Testis (tissue), 2 donors: ENCODE data around the gene BUD31.

Experiments
- POLR2A ChIP-seq: fragments of 450-650 bp; IDR thresholded peaks from one replicate; pipeline ENCODE4 v1.6.1; 2017; ENCODE audit warnings: antibody characterized with exemption, mild to moderate bottlenecking, moderate library complexity
- TF ChIP-seq, protein P1 (sequence below), 3 experiments: fragments of 450-650 bp in 2 of 3; fragments of 200-600 bp in 1 of 3; sonication (generic) in 1 of 3; IDR thresholded peaks; one replicate each; pipeline ENCODE4 v1.5.1; 2016 to 2019; ENCODE audit warnings: antibody characterized with exemption in 3 of 3, mild to moderate bottlenecking in 2 of 3, moderate library complexity in 1 of 3

DNA sequence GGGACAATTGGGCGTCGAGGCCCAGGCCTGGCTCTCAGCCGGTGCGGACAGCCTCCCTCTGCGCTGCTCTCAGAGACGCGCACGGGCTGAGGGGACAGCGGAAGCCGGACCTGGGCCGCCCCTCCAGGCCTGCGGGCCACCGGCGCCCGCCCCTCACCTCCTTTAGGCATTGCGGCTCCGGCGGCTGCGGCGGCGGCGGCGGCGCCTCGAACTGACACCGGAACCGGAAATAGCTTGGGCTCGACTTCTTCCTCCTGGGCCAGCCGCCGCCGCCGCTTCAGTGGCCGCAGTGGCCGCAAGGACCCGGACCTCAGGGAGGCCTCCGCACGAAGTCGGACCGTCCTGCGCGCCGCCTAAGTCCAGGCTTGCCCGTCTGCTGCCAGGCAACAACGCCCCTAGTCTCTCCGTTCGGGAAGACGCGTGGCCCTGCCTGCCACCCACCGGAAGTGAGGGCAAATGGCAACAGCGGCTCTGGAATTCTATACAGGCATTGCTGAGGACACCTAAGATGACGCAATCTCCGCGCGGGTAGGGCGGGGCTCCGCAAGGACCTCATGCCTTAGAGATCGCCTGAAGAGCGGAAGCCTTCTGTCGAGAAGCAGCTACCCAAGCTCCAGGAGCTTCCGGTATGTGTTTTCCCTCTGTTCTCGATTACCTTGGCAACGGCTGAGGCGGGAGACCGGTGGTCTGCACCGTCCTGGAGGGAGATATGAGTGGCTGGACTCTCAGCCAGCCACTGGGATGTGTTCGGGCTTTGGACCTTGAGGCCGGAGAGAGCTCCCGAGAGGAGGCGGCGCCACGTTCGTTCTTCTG, at the start of gene BUD31, which contains the start of gene PDAP1:
- TF ChIP-seq POLR2A, result no peak
- TF ChIP-seq, protein P1, sequence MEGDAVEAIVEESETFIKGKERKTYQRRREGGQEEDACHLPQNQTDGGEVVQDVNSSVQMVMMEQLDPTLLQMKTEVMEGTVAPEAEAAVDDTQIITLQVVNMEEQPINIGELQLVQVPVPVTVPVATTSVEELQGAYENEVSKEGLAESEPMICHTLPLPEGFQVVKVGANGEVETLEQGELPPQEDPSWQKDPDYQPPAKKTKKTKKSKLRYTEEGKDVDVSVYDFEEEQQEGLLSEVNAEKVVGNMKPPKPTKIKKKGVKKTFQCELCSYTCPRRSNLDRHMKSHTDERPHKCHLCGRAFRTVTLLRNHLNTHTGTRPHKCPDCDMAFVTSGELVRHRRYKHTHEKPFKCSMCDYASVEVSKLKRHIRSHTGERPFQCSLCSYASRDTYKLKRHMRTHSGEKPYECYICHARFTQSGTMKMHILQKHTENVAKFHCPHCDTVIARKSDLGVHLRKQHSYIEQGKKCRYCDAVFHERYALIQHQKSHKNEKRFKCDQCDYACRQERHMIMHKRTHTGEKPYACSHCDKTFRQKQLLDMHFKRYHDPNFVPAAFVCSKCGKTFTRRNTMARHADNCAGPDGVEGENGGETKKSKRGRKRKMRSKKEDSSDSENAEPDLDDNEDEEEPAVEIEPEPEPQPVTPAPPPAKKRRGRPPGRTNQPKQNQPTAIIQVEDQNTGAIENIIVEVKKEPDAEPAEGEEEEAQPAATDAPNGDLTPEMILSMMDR (IDR thresholded peaks at IDR 0.05), result peak in 2 of 3 experiments; percentile 43 to 66
